ES-I3 (cell line): Measurements from ENCODE around the gene C2orf81.
A peak's percentile ranks its signal among the peaks of the same experiment; 100 is the strongest.

Source experiments
- H3K36me3 ChIP-seq: 2 replicates; pipeline ENCODE4 v1.6.1; 2013; ENCODE audit warnings: mild to moderate bottlenecking, low read length, control low read depth, moderate library complexity; ENCODE audit not compliant: insufficient read depth
- H3K4me1 ChIP-seq: 2 replicates; pipeline ENCODE4 v1.6.1; 2013; ENCODE audit warnings: mild to moderate bottlenecking, control low read depth, low read length; ENCODE audit not compliant: insufficient read depth
- H3K9ac ChIP-seq: 2 replicates; pipeline ENCODE4 v1.6.1; 2013; ENCODE audit warnings: low read depth, mild to moderate bottlenecking, low read length, moderate library complexity
- H3K9me3 ChIP-seq: 2 replicates; pipeline ENCODE4 v1.6.1; 2013; ENCODE audit warnings: mild to moderate bottlenecking, low read length, moderate library complexity; ENCODE audit not compliant: control insufficient read depth, insufficient read depth

The C2orf81 gene

GRCh38 chr2:74399785-74400184, 21.6 kb downstream of the C2orf81 start:
- no peaks in the 10 kb centered on the region for H3K9me3 ChIP-seq
- no peaks in the 10 kb centered on the region for H3K36me3 ChIP-seq
- H3K9ac ChIP-seq = no peak overlapping the region
- H3K4me1 ChIP-seq = no peaks in the 10 kb centered on the region; the same call in 1 of the 2 replicates

GRCh38 chr2:74396149-74396548, 25.3 kb downstream of the C2orf81 start:
- H3K9me3 ChIP-seq = no peaks in the 10 kb centered on the region
- no peaks in the 10 kb centered on the region; the same call in 1 of the 2 replicates for H3K4me1 ChIP-seq
- H3K9ac ChIP-seq = no peak overlapping the region
- no peaks in the 10 kb centered on the region for H3K36me3 ChIP-seq

GRCh38 chr2:74393525-74393924, 27.9 kb downstream of the C2orf81 start:
- Histone ChIP-seq H3K4me1 (0 out of 2 replicates have a peak, but pooled peaks cover 7% of the 10 kb centered on the region), H3K36me3 (no peaks in the 10 kb centered on the region), H3K9ac (no peak overlapping the region), H3K9me3 (no peaks in the 10 kb centered on the region)

- 0 out of 2 replicates have a peak, but pooled peaks cover 7% of the 10 kb centered on the region for H3K4me1 ChIP-seq
- H3K9ac ChIP-seq = peak overlapping the region; percentile 94; the same call in 1 of the 2 replicates
- H3K36me3 ChIP-seq = no peaks in the 10 kb centered on the region
- H3K9me3 ChIP-seq = no peaks in the 10 kb centered on the region
Measured at GRCh38 chr2:74392449-74392743, 29.0 kb downstream of the C2orf81 start.

- Histone ChIP-seq H3K36me3 (no peaks in the 10 kb centered on the region), H3K4me1 (0 out of 2 replicates have a peak, but pooled peaks cover 7% of the 10 kb centered on the region), H3K9me3 (no peaks in the 10 kb centered on the region), H3K9ac (peak overlapping the region; percentile 94)
Measured at GRCh38 chr2:74391580-74392448, 29.6 kb downstream of the C2orf81 start.

- H3K4me1 ChIP-seq = 0 out of 2 replicates have a peak, but pooled peaks cover 7% of the 10 kb centered on the region
- peak overlapping the region; percentile 94 for H3K9ac ChIP-seq
- no peaks in the 10 kb centered on the region for H3K9me3 ChIP-seq
- H3K36me3 ChIP-seq = no peaks in the 10 kb centered on the region
Measured at GRCh38 chr2:74391209-74391579, 30.2 kb downstream of the C2orf81 start.

GRCh38 chr2:74390606-74391005, 30.8 kb downstream of the C2orf81 start:
- Histone ChIP-seq H3K9ac (peak overlapping the region; percentile 94; the same call in 1 of the 2 replicates), H3K4me1 (0 out of 2 replicates have a peak, but pooled peaks cover 7% of the 10 kb centered on the region), H3K9me3 (no peaks in the 10 kb centered on the region), H3K36me3 (0 out of 2 replicates have a peak, but pooled peaks cover 2% of the 10 kb centered on the region)

- Histone ChIP-seq H3K36me3 (peaks cover 7% of the 10 kb centered on the region), H3K9ac (no peak overlapping the region), H3K9me3 (no peaks in the 10 kb centered on the region), H3K4me1 (0 out of 2 replicates have a peak, but pooled peaks cover 7% of the 10 kb centered on the region)
Measured at GRCh38 chr2:74387346-74387745, 34.1 kb downstream of the C2orf81 start.

GRCh38 chr2:74385396-74385795, 36.0 kb downstream of the C2orf81 start:
- H3K9ac ChIP-seq = no peak overlapping the region
- peaks cover 7% of the 10 kb centered on the region for H3K36me3 ChIP-seq
- no peaks in the 10 kb centered on the region for H3K9me3 ChIP-seq
- H3K4me1 ChIP-seq = peaks cover 7% of the 10 kb centered on the region; the same call in 1 of the 2 replicates

GRCh38 chr2:74384051-74384450, 37.4 kb downstream of the C2orf81 start:
- peaks cover 7% of the 10 kb centered on the region for H3K36me3 ChIP-seq
- H3K9ac ChIP-seq = no peak overlapping the region
- H3K4me1 ChIP-seq = peaks cover 6% of the 10 kb centered on the region; the same call in 1 of the 2 replicates
- no peaks in the 10 kb centered on the region for H3K9me3 ChIP-seq

- H3K9me3 ChIP-seq = no peaks in the 10 kb centered on the region
- H3K4me1 ChIP-seq = peaks cover 9% of the 10 kb centered on the region; the same call in 1 of the 2 replicates
- H3K36me3 ChIP-seq = peaks cover 7% of the 10 kb centered on the region
- no peak overlapping the region for H3K9ac ChIP-seq
Measured at GRCh38 chr2:74383254-74383653, 38.2 kb downstream of the C2orf81 start.

GRCh38 chr2:74381751-74382150, 39.7 kb downstream of the C2orf81 start:
- Histone ChIP-seq H3K36me3 (peaks cover 13% of the 10 kb centered on the region), H3K4me1 (peaks cover 9% of the 10 kb centered on the region; the same call in 1 of the 2 replicates), H3K9ac (no peak overlapping the region), H3K9me3 (no peaks in the 10 kb centered on the region)

- Histone ChIP-seq H3K9ac (peak within 1 kb of the TSS; percentile 37; the same call in 1 of the 2 replicates), H3K4me1 (peaks cover 9% of the 10 kb centered on the region; the same call in 1 of the 2 replicates), H3K9me3 (no peaks in the 10 kb centered on the region), H3K36me3 (peaks cover 10% of the 10 kb centered on the region)
Measured at GRCh38 chr2:74379851-74380789, 41.3 kb downstream of the C2orf81 start, which contains the start of gene DCTN1. TSS of gene DCTN1 (minus strand) at chr2:74380311. CDS start at chr2:74380037, 274 bp downstream.

GRCh38 chr2:74378007-74378406, 43.4 kb downstream of the C2orf81 start:
- H3K9me3 ChIP-seq = no peaks in the 10 kb centered on the region
- peaks cover 6% of the 10 kb centered on the region; the same call in 1 of the 2 replicates for H3K36me3 ChIP-seq
- peaks cover 21% of the 10 kb centered on the region for H3K4me1 ChIP-seq
- H3K9ac ChIP-seq = no peak overlapping the region
